OCI-LY1 (cell line): ENCODE measurements around the gene SFN.
A peak's percentile ranks its signal among the peaks of the same experiment; 100 is the strongest.

Experiments used
- H2AFZ ChIP-seq: fragments of 200-600 bp; sonication (generic), shearing (Covaris generic); 2 replicates; pipeline ENCODE4 v1.6.0; 2014; ENCODE audit warnings: antibody characterized with exemption, mild to moderate bottlenecking, low read length
- H3F3A ChIP-seq: fragments of 200-600 bp; sonication (generic), shearing (Covaris generic); 2 replicates; pipeline ENCODE4 v1.6.0; 2014; ENCODE audit warnings: mild to moderate bottlenecking, antibody characterized with exemption, low read length, moderate library complexity; ENCODE audit not compliant: insufficient read depth
- H3K27ac ChIP-seq: fragments of 200-600 bp; sonication (generic); 2 replicates; pipeline ENCODE4 v1.5.1; 2014; ENCODE audit warnings: low read length, mixed run types, mild to moderate bottlenecking, low read depth; ENCODE audit not compliant: poor library complexity, severe bottlenecking
- H3K27me3 ChIP-seq: fragments of 200-600 bp; sonication (generic); 2 replicates; pipeline ENCODE4 v1.6.0; 2014; ENCODE audit warnings: antibody characterized with exemption, mild to moderate bottlenecking, low read length, moderate library complexity; ENCODE audit not compliant: insufficient read depth
- H3K36me3 ChIP-seq: fragments of 200-600 bp; sonication (generic); 2 replicates; pipeline ENCODE4 v1.6.1; 2014; ENCODE audit warnings: mild to moderate bottlenecking, antibody characterized with exemption, low read length, moderate library complexity, mixed read lengths; ENCODE audit not compliant: insufficient read depth
- H3K4me1 ChIP-seq: fragments of 200-600 bp; sonication (generic); 2 replicates; pipeline ENCODE4 v1.5.1; 2014; ENCODE audit warnings: mild to moderate bottlenecking, low read length, moderate library complexity; ENCODE audit not compliant: insufficient read depth, severe bottlenecking
- H3K4me2 ChIP-seq: fragments of 200-600 bp; sonication (generic), shearing (Covaris generic); 2 replicates; pipeline ENCODE4 v1.6.1; 2014; ENCODE audit warnings: low read length
- H3K4me3 ChIP-seq: fragments of 200-600 bp; sonication (generic); 2 replicates; pipeline ENCODE4 v1.5.1; 2014; ENCODE audit warnings: low read length, low read depth, mild to moderate bottlenecking, mixed read lengths; ENCODE audit not compliant: poor library complexity, severe bottlenecking
- H3K79me2 ChIP-seq: fragments of 200-600 bp; shearing (Covaris generic); 2 replicates; pipeline ENCODE4 v1.6.1; 2016; ENCODE audit warnings: mixed run types, low read length, mixed read lengths; ENCODE audit not compliant: insufficient read depth
- H3K9ac ChIP-seq: fragments of 200-600 bp; sonication (generic), shearing (Covaris generic); 2 replicates; pipeline ENCODE4 v1.6.1; 2014; ENCODE audit warnings: mild to moderate bottlenecking, low read length, mixed read lengths
- H3K9me2 ChIP-seq: fragments of 200-600 bp; sonication (generic), shearing (Covaris generic); 2 replicates; pipeline ENCODE4 v1.6.1; 2014; ENCODE audit warnings: low read depth, mild to moderate bottlenecking, low read length, mixed read lengths
- H3K9me3 ChIP-seq: fragments of 200-600 bp; shearing (Covaris generic); 2 replicates; pipeline ENCODE4 v1.6.1; 2014; ENCODE audit warnings: low read length, mixed read lengths
- H4K20me1 ChIP-seq: fragments of 200-600 bp; sonication (generic), shearing (Covaris generic); 2 replicates; pipeline ENCODE4 v1.6.0; 2016; ENCODE audit warnings: mild to moderate bottlenecking, low read length; ENCODE audit not compliant: insufficient read depth
- CTCF ChIP-seq: fragments of 200-600 bp; sonication (generic), shearing (Covaris generic); IDR thresholded peaks from 2 replicates; pipeline ENCODE4 v1.5.1; 2017; ENCODE audit warnings: mild to moderate bottlenecking, antibody characterized with exemption, low read length, moderate library complexity, mixed read lengths
- EZH2 ChIP-seq: fragments of 200-600 bp; sonication (generic), shearing (Covaris generic); IDR thresholded peaks from 2 replicates; pipeline ENCODE4 v1.8.0; 2017; ENCODE audit warnings: borderline replicate concordance, mixed run types, mild to moderate bottlenecking, antibody characterized with exemption, low read length, moderate library complexity, mixed read lengths

SFN gene

GRCh38 chr1:26828411-26828991 is 34.4 kb upstream of the SFN start:
- Histone ChIP-seq H3K27me3 (no peaks in the 10 kb centered on the region), H3K79me2 (no peaks in the 10 kb centered on the region), H3K4me1 (peaks cover 37% of the 10 kb centered on the region), H3K4me3 (peak overlapping the region; percentile 19), H2AFZ (no peak overlapping the region), H3F3A (no peaks in the 10 kb centered on the region), H4K20me1 (no peaks in the 10 kb centered on the region), H3K36me3 (peaks cover 17% of the 10 kb centered on the region; the same call in 1 of the 2 replicates), H3K4me2 (peak overlapping the region; percentile 53), H3K9ac (peak overlapping the region; percentile 5; the same call in 1 of the 2 replicates), H3K27ac (peak overlapping the region; percentile 15), H3K9me3 (no peaks in the 10 kb centered on the region), H3K9me2 (no peaks in the 10 kb centered on the region)
- TF ChIP-seq CTCF (no peak), EZH2 (no peak)

- Histone ChIP-seq H3K4me3 (no peak overlapping the region), H3K9me2 (no peaks in the 10 kb centered on the region), H3K27me3 (no peaks in the 10 kb centered on the region), H3K79me2 (no peaks in the 10 kb centered on the region), H2AFZ (no peak overlapping the region), H3K4me2 (peak overlapping the region; percentile 53; the same call in 1 of the 2 replicates), H3K27ac (peak overlapping the region; percentile 15), H3K9ac (no peak overlapping the region; the same call in 1 of the 2 replicates), H3K9me3 (no peaks in the 10 kb centered on the region), H3K4me1 (peaks cover 43% of the 10 kb centered on the region), H3F3A (no peaks in the 10 kb centered on the region), H4K20me1 (no peaks in the 10 kb centered on the region), H3K36me3 (peaks cover 22% of the 10 kb centered on the region; the same call in 1 of the 2 replicates)
- no peak for TF ChIP-seq EZH2
- no peak for TF ChIP-seq CTCF
Observed at GRCh38 chr1:26829184-26829911, 33.6 kb upstream of the SFN start.

GRCh38 chr1:26831059-26831458 is 31.9 kb upstream of the SFN start:
- H3K27me3 ChIP-seq = no peaks in the 10 kb centered on the region
- no peak overlapping the region for H2AFZ ChIP-seq
- H3K9me2 ChIP-seq = no peaks in the 10 kb centered on the region
- no peak overlapping the region for H3K4me2 ChIP-seq
- no peaks in the 10 kb centered on the region for H4K20me1 ChIP-seq
- no peak overlapping the region for H3K4me3 ChIP-seq
- peaks cover 40% of the 10 kb centered on the region for H3K4me1 ChIP-seq
- no peaks in the 10 kb centered on the region for H3K79me2 ChIP-seq
- H3K9me3 ChIP-seq = no peaks in the 10 kb centered on the region
- H3K36me3 ChIP-seq = peaks cover 35% of the 10 kb centered on the region; the same call in 1 of the 2 replicates
- no peaks in the 10 kb centered on the region for H3F3A ChIP-seq
- no peak overlapping the region for H3K27ac ChIP-seq
- TF ChIP-seq CTCF = no peak
- H3K9ac ChIP-seq = no peak overlapping the region
